Stomach (tissue), 4 donors: ENCODE data around the gene SURF6.

Source experiments
- CTCF ChIP-seq, 7 experiments: fragments of 450-650 bp in 4 of 7; fragments of 200-600 bp in 3 of 7; sonication (generic) in 3 of 7; IDR thresholded peaks; one replicate each; pipeline ENCODE4 v1.5.1; 2016 to 2019; ENCODE audit warnings: antibody characterized with exemption in 7 of 7, control low read depth in 2 of 7, mild to moderate bottlenecking in 1 of 7
- EP300 ChIP-seq: sonication (generic); formaldehyde crosslinking; IDR thresholded peaks from one replicate; pipeline ENCODE4 v1.6.1; 2017; ENCODE audit warnings: antibody characterized with exemption
- POLR2A ChIP-seq, 4 donors: fragments of 450-650 bp; IDR thresholded peaks; one replicate each; pipeline ENCODE4 v1.6.1; 2016; ENCODE audit warnings: antibody characterized with exemption in 4 of 4, control low read depth in 2 of 4, mild to moderate bottlenecking in 1 of 4, moderate library complexity in 1 of 4
- POLR2AphosphoS5 ChIP-seq, 3 donors: sonication (generic); formaldehyde crosslinking; IDR thresholded peaks; one replicate each; pipeline ENCODE4 v1.6.1; 2016; ENCODE audit warnings: antibody characterized with exemption in 3 of 3

DNA sequence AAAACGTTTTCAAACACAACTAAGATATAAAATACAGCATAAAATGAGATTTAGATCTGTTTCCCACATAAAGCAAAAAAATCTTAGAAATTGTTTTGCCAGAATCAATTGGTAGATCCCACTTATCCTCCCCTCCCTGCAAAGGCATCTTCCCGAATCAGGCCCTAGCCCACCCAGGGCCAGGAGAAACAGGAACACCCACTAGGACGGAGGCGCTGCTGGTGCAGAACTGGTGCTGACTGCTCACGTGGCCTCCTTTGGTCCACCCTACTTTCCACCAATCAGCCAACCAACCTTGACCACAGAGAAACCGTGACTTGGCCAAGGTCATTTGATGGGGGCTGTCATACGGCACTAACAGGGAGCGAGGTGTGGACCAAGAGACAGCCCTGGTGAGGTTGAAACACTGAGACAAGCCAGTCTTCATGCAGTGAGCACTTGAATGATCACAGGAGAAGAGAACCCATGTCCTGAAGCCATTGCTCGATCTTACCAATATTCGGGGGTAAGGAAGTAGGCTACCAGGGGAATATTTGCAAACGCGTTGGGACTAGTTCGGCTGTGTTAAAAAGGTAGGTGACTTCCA is 25.6 kb upstream of the SURF6 start:
- TF ChIP-seq POLR2A (IDR thresholded peaks at IDR 0.05) (no peak), POLR2AphosphoS5 (IDR thresholded peaks at IDR 0.05) (no peak), CTCF (IDR thresholded peaks at IDR 0.05) (no peak), EP300 (no peak)
